Measurements from ENCODE around the gene MED31. TPM values are rescaled to one million over a fixed set of nuclear protein-coding genes. Genes with fewer than 3 reads are reported as not detected.
A peak's percentile ranks its signal among the peaks of the same experiment; 100 is the strongest.
"Not testable (repeated sequence)": the region's sequence is repeated elsewhere in the genome, so short reads cannot be mapped to it uniquely, and the experiment has no call there.

Gene MED31
- total RNA-seq, 4 donors from 2014 or later = 5.5 to 9.9 (median 8.2) TPM

GRCh38 chr17:6599364-6599763 is 52.0 kb downstream of the MED31 start:
- no peak for DNase-seq (ENCODE audit: low spot score)
- ATAC-seq (ENCODE audit: low FRiP score) = no peak
- TF ChIP-seq, protein P1, sequence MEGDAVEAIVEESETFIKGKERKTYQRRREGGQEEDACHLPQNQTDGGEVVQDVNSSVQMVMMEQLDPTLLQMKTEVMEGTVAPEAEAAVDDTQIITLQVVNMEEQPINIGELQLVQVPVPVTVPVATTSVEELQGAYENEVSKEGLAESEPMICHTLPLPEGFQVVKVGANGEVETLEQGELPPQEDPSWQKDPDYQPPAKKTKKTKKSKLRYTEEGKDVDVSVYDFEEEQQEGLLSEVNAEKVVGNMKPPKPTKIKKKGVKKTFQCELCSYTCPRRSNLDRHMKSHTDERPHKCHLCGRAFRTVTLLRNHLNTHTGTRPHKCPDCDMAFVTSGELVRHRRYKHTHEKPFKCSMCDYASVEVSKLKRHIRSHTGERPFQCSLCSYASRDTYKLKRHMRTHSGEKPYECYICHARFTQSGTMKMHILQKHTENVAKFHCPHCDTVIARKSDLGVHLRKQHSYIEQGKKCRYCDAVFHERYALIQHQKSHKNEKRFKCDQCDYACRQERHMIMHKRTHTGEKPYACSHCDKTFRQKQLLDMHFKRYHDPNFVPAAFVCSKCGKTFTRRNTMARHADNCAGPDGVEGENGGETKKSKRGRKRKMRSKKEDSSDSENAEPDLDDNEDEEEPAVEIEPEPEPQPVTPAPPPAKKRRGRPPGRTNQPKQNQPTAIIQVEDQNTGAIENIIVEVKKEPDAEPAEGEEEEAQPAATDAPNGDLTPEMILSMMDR (IDR thresholded peaks at IDR 0.05) = no peak

DNA sequence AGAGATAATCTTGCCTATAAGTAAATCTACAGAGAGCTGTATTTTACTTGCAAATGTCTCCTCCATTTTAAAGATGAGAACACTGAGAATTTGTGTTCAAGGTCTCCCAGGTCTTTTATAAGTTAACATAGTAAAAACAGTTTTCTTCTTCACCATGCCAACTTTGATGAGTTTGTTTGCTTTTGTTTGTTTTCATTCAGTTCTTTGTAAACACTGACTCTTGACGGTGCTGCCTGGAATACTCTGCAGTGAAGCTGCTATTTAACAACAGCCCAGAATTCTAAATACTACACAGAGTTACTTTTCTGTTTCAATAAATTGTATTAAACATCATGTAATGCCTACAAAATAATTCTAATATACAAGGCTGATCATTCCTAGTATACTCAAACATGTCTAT is 53.7 kb downstream of the MED31 start:
- ATAC-seq (ENCODE audit: low FRiP score) = no peak

GRCh38 chr17:6596941-6597340 is 54.5 kb downstream of the MED31 start:
- TF ChIP-seq, protein P1 (IDR thresholded peaks at IDR 0.05) = no peak
- no peak for ATAC-seq (ENCODE audit: low FRiP score)
- DNase-seq (ENCODE audit: low spot score) = no peak

More for the DNA sequence above, 53.7 kb downstream of the MED31 start:
- TF ChIP-seq, protein P1 (IDR thresholded peaks at IDR 0.05) = no peak
- no peak for DNase-seq (ENCODE audit: low spot score)

GRCh38 chr17:6596511-6596910 is 54.9 kb downstream of the MED31 start:
- DNase-seq (ENCODE audit: low spot score) (no peak), ATAC-seq (ENCODE audit: low FRiP score) (no peak)
- TF ChIP-seq, protein P1 (IDR thresholded peaks at IDR 0.05) = no peak

GRCh38 chr17:6596081-6596480 is 55.3 kb downstream of the MED31 start:
- TF ChIP-seq, protein P1 (IDR thresholded peaks at IDR 0.05) = no peak
- no peak for ATAC-seq (ENCODE audit: low FRiP score)
- no peak for DNase-seq (ENCODE audit: low spot score)

DNA sequence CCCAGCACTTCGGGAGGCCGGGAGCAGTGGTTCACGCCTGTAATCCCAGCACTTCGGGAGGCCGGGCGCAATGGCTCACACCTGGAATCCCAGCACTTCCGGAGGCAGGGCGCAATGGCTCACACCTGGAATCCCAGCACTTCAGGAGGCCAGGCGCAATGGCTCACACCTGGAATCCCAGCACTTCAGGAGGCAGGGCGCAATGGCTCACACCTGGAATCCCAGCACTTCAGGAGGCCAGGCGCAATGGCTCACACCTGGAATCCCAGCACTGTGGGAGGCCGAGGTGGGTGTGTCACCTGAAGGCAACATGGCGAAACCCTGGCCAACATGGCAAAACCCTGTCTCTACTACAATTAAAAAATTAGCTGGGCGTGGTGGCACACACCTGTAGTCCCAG is 58.0 kb downstream of the MED31 start:
- not testable (repeated sequence) for ATAC-seq (ENCODE audit: low FRiP score)

More for the DNA sequence above, 58.0 kb downstream of the MED31 start:
- DNase-seq (ENCODE audit: low spot score) = not testable (repeated sequence)

Small RNAs within 50 kb of the gene (small RNA-seq; reads per million reads assigned to genes)
- not detected for gene MIR4520-1
- gene RNA5SP435 = 1.4 reads per million, percentile 15 among the genes with 10 or more reads in this experiment

Other genes starting within 250 kb of the MED31 start
- not detected for gene AIPL1, start 216.5 kb downstream of the MED31 start, total RNA-seq
- 1 to 10 TPM in 1 of 4 donors, under 1 TPM in 1, not detected in 2; 0.47 to 1.2 TPM for gene PIMREG, start 207.2 kb downstream of the MED31 start, total RNA-seq
- 1 to 10 TPM in 3 of 4 donors, under 1 TPM in 1; 0.82 to 3.5 (median 2.5) TPM for gene PITPNM3, start 95.0 kb downstream of the MED31 start, total RNA-seq
- gene KIAA0753, start 10.9 kb downstream of the MED31 start, total RNA-seq = 10 to 100 TPM in 3 of 4 donors, 1 to 10 TPM in 1; 9.5 to 11.8 (median 11.1) TPM
- 100 to 1,000 TPM in 2 of 4 donors, 10 to 100 TPM in 2; 58.5 to 155 (median 109) TPM for gene TXNDC17, start 10.5 kb downstream of the MED31 start, total RNA-seq
- gene C17orf100, start 157 bp upstream of the MED31 start, total RNA-seq = under 1 TPM; 0.56 to 0.79 (median 0.63) TPM
- under 1 TPM in 1 of 4 donors, not detected in 3; 0.25 TPM for gene SLC13A5, start 61.8 kb upstream of the MED31 start, total RNA-seq
- 100 to 1,000 TPM in 1 of 4 donors, 10 to 100 TPM in 3; 17.5 to 201 (median 33.6) TPM for gene XAF1, start 104.4 kb upstream of the MED31 start, total RNA-seq
- gene FBXO39, start 124.6 kb upstream of the MED31 start, total RNA-seq = 1 to 10 TPM in 2 of 4 donors, under 1 TPM in 1, not detected in 1; 0.75 to 1.1 (median 1.0) TPM
- gene TEKT1, start 180.1 kb upstream of the MED31 start, total RNA-seq = not detected